IMR-90 (cell line): ENCODE measurements around the gene PLXNB1.

Experiments
- CTCF ChIP-seq: conservative IDR thresholded peaks from 2 replicates; pipeline ENCODE4 v1.5.1; 2012; ENCODE audit warnings: mild to moderate bottlenecking, low read depth, low read length, improper control_type of control experiment
- RAD21 ChIP-seq: IDR thresholded peaks from 2 replicates; pipeline ENCODE4 v1.6.1; 2012; ENCODE audit warnings: low read length, improper control_type of control experiment
- USF2 ChIP-seq: fragments of 150-350 bp; IDR thresholded peaks from 2 replicates; pipeline ENCODE4 v1.6.1; 2017; ENCODE audit warnings: mild to moderate bottlenecking, antibody characterized with exemption, low read length, low read depth

GRCh38 chr3:48439820-48440589, 10.1 kb upstream of the PLXNB1 start, which contains the start of the genes CCDC51 and TMA7:
- no peak for TF ChIP-seq RAD21
- peak; percentile 23; the same call in 1 of the 2 replicates for TF ChIP-seq USF2
- TF ChIP-seq CTCF: no peak
